ENCODE measurements around the gene FFAR2. TPM values are rescaled to one million over a fixed set of nuclear protein-coding genes. Genes with fewer than 3 reads are reported as not detected.

Gene FFAR2
- total and polyA plus RNA-seq, 2 donors (not counting 1 experiment from before 2014, with no cell fraction given) = not detected

- Histone ChIP-seq H3K27ac (ENCODE audit: insufficient read depth, low read length) (no peak overlapping the region), H3K4me3 (replicated peaks in 1 of 4; ENCODE audit: control extremely low read depth in 1 of 4, insufficient read depth in 1 of 4, low read depth in 3 of 4, low read length in 4 of 4) (no peak overlapping the region), H3K9ac (ENCODE audit: insufficient read depth, low read length) (no peak overlapping the region), H3K4me2 (ENCODE audit: extremely low read depth, insufficient read depth, low read length) (no peak overlapping the region), H3K36me3 (ENCODE audit: control insufficient read depth, insufficient read depth, low read length) (no peaks in the 10 kb centered on the region), H4K20me1 (ENCODE audit: control insufficient read depth, extremely low read depth, insufficient read depth, low read length) (no peaks in the 10 kb centered on the region), H3K27me3 (ENCODE audit: control insufficient read depth, insufficient read depth, low read length) (no peaks in the 10 kb centered on the region), H3K4me1 (ENCODE audit: control insufficient read depth, extremely low read depth, insufficient read depth, low read length) (no peaks in the 10 kb centered on the region), H3K79me2 (ENCODE audit: control insufficient read depth, insufficient read depth, low read length) (no peaks in the 10 kb centered on the region), H2AFZ (ENCODE audit: low read length) (no peak overlapping the region), H3K9me3 (ENCODE audit: control insufficient read depth, insufficient read depth, low read depth, low read length) (no peaks in the 10 kb centered on the region)
- no peak for DNase-seq (ENCODE audit: low read depth in 2 of 2)
- TF ChIP-seq CTCF (conservative IDR thresholded peaks at IDR 0.05 in 1 of 2, IDR thresholded peaks at IDR 0.05 in 1 of 2; ENCODE audit: low read depth in 1 of 2, low read length in 2 of 2) (no peak), EZH2 (IDR thresholded peaks at IDR 0.05; ENCODE audit: low read length, missing control alignments) (no peak)
These were observed 50.2 kb downstream of the FFAR2 start for GRCh38 chr19:35498220-35498619.

GRCh38 chr19:35498984-35499527 is 51.0 kb downstream of the FFAR2 start:
- H3K4me1 ChIP-seq (ENCODE audit: control insufficient read depth, extremely low read depth, insufficient read depth, low read length) = no peaks in the 10 kb centered on the region
- no peaks in the 10 kb centered on the region for H3K79me2 ChIP-seq (ENCODE audit: control insufficient read depth, insufficient read depth, low read length)
- H3K4me2 ChIP-seq (ENCODE audit: extremely low read depth, insufficient read depth, low read length) = no peak overlapping the region
- no peaks in the 10 kb centered on the region for H4K20me1 ChIP-seq (ENCODE audit: control insufficient read depth, extremely low read depth, insufficient read depth, low read length)
- no peaks in the 10 kb centered on the region for H3K36me3 ChIP-seq (ENCODE audit: control insufficient read depth, insufficient read depth, low read length)
- H3K27me3 ChIP-seq (ENCODE audit: control insufficient read depth, insufficient read depth, low read length) = peaks cover 2% of the 10 kb centered on the region
- no peak overlapping the region for H3K4me3 ChIP-seq (replicated peaks in 1 of 4; ENCODE audit: control extremely low read depth in 1 of 4, insufficient read depth in 1 of 4, low read depth in 3 of 4, low read length in 4 of 4)
- DNase-seq (ENCODE audit: low read depth in 2 of 2) = no peak
- no peak overlapping the region for H3K27ac ChIP-seq (ENCODE audit: insufficient read depth, low read length)
- no peaks in the 10 kb centered on the region for H3K9me3 ChIP-seq (ENCODE audit: control insufficient read depth, insufficient read depth, low read depth, low read length)
- H3K9ac ChIP-seq (ENCODE audit: insufficient read depth, low read length) = no peak overlapping the region
- H2AFZ ChIP-seq (ENCODE audit: low read length) = no peak overlapping the region
- TF ChIP-seq EZH2 (IDR thresholded peaks at IDR 0.05; ENCODE audit: low read length, missing control alignments) = no peak
- no peak for TF ChIP-seq CTCF (conservative IDR thresholded peaks at IDR 0.05 in 1 of 2, IDR thresholded peaks at IDR 0.05 in 1 of 2; ENCODE audit: low read depth in 1 of 2, low read length in 2 of 2)

GRCh38 chr19:35500611-35501010 is 52.6 kb downstream of the FFAR2 start:
- peaks cover 8% of the 10 kb centered on the region for H3K27me3 ChIP-seq (ENCODE audit: control insufficient read depth, insufficient read depth, low read length)
- H2AFZ ChIP-seq (ENCODE audit: low read length) = no peak overlapping the region
- no peaks in the 10 kb centered on the region for H4K20me1 ChIP-seq (ENCODE audit: control insufficient read depth, extremely low read depth, insufficient read depth, low read length)
- no peak overlapping the region for H3K4me3 ChIP-seq (replicated peaks in 1 of 4; ENCODE audit: control extremely low read depth in 1 of 4, insufficient read depth in 1 of 4, low read depth in 3 of 4, low read length in 4 of 4)
- no peaks in the 10 kb centered on the region for H3K79me2 ChIP-seq (ENCODE audit: control insufficient read depth, insufficient read depth, low read length)
- no peak overlapping the region for H3K27ac ChIP-seq (ENCODE audit: insufficient read depth, low read length)
- no peaks in the 10 kb centered on the region for H3K4me1 ChIP-seq (ENCODE audit: control insufficient read depth, extremely low read depth, insufficient read depth, low read length)
- no peak overlapping the region for H3K9ac ChIP-seq (ENCODE audit: insufficient read depth, low read length)
- H3K4me2 ChIP-seq (ENCODE audit: extremely low read depth, insufficient read depth, low read length) = no peak overlapping the region
- no peaks in the 10 kb centered on the region for H3K36me3 ChIP-seq (ENCODE audit: control insufficient read depth, insufficient read depth, low read length)
- no peaks in the 10 kb centered on the region for H3K9me3 ChIP-seq (ENCODE audit: control insufficient read depth, insufficient read depth, low read depth, low read length)
- TF ChIP-seq CTCF (conservative IDR thresholded peaks at IDR 0.05 in 1 of 2, IDR thresholded peaks at IDR 0.05 in 1 of 2; ENCODE audit: low read depth in 1 of 2, low read length in 2 of 2) = no peak
- no peak for TF ChIP-seq EZH2 (IDR thresholded peaks at IDR 0.05; ENCODE audit: low read length, missing control alignments)
- DNase-seq (ENCODE audit: low read depth in 2 of 2) = no peak

Other genes with a start within 250 kb of the FFAR2 start
- not detected in 2 replicates for gene FAM187B, start 219.5 kb upstream of the FFAR2 start, total RNA-seq
- not detected in 2 replicates for gene FAM187B, start 219.5 kb upstream of the FFAR2 start, polyA plus RNA-seq
- 0.26 and 0.33 TPM in 2 replicates for gene LSR, start 199.3 kb upstream of the FFAR2 start, total RNA-seq
- 0.29 and 0.31 TPM in 2 replicates for gene LSR, start 199.3 kb upstream of the FFAR2 start, polyA plus RNA-seq
- gene USF2, start 179.3 kb upstream of the FFAR2 start, total RNA-seq = 42.1 and 53.8 TPM in 2 replicates
- 74.9 and 105 TPM in 2 replicates for gene USF2, start 179.3 kb upstream of the FFAR2 start, polyA plus RNA-seq
- not detected in 2 replicates for gene HAMP, start 165.7 kb upstream of the FFAR2 start, total RNA-seq
- not detected in 2 replicates for gene HAMP, start 165.7 kb upstream of the FFAR2 start, polyA plus RNA-seq
- 0.50 TPM in 1 of 2 replicates, not detected in the other for gene MAG, start 156.1 kb upstream of the FFAR2 start, total RNA-seq
- gene MAG, start 156.1 kb upstream of the FFAR2 start, polyA plus RNA-seq = 0.10 TPM in 1 of 2 replicates, not detected in the other
- gene CD22, start 119.1 kb upstream of the FFAR2 start, total RNA-seq = 1.2 TPM in 1 of 2 replicates, not detected in the other
- 0.15 and 0.95 TPM in 2 replicates for gene CD22, start 119.1 kb upstream of the FFAR2 start, polyA plus RNA-seq
- not detected in 2 replicates for gene FFAR1, start 100.4 kb upstream of the FFAR2 start, total RNA-seq
- not detected in 2 replicates for gene FFAR1, start 100.4 kb upstream of the FFAR2 start, polyA plus RNA-seq
- not detected in 2 replicates for gene FFAR3, start 89.8 kb upstream of the FFAR2 start, total RNA-seq
- gene FFAR3, start 89.8 kb upstream of the FFAR2 start, polyA plus RNA-seq = not detected in 2 replicates
- gene GPR42, start 77.2 kb upstream of the FFAR2 start, total RNA-seq = not detected in 2 replicates
- not detected in 2 replicates for gene GPR42, start 77.2 kb upstream of the FFAR2 start, polyA plus RNA-seq
- not detected in 2 replicates for gene KRTDAP, start 42.2 kb downstream of the FFAR2 start, total RNA-seq
- gene KRTDAP, start 42.2 kb downstream of the FFAR2 start, polyA plus RNA-seq = not detected in 2 replicates
- gene DMKN, start 65.4 kb downstream of the FFAR2 start, total RNA-seq = 14.2 and 29.3 TPM in 2 replicates
- 2.1 and 2.8 TPM in 2 replicates for gene DMKN, start 65.4 kb downstream of the FFAR2 start, polyA plus RNA-seq
- 4.1 and 9.0 TPM in 2 replicates for gene SBSN, start 80.1 kb downstream of the FFAR2 start, total RNA-seq
- 1.6 TPM in 2 replicates for gene SBSN, start 80.1 kb downstream of the FFAR2 start, polyA plus RNA-seq
- not detected in 2 replicates for gene GAPDHS, start 85.2 kb downstream of the FFAR2 start, total RNA-seq
- gene GAPDHS, start 85.2 kb downstream of the FFAR2 start, polyA plus RNA-seq = not detected in 2 replicates
- 79.6 and 95.3 TPM in 2 replicates for gene TMEM147, start 97.4 kb downstream of the FFAR2 start, total RNA-seq
- gene TMEM147, start 97.4 kb downstream of the FFAR2 start, polyA plus RNA-seq = 72.4 and 76.2 TPM in 2 replicates
- gene ATP4A, start 115.4 kb downstream of the FFAR2 start, total RNA-seq = not detected in 2 replicates
- gene ATP4A, start 115.4 kb downstream of the FFAR2 start, polyA plus RNA-seq = not detected in 2 replicates
- not detected in 2 replicates for gene PMIS2, start 137.9 kb downstream of the FFAR2 start, total RNA-seq
- gene PMIS2, start 137.9 kb downstream of the FFAR2 start, polyA plus RNA-seq = not detected in 2 replicates
- 3.9 and 4.0 TPM in 2 replicates for gene HAUS5, start 164.5 kb downstream of the FFAR2 start, total RNA-seq
- gene HAUS5, start 164.5 kb downstream of the FFAR2 start, polyA plus RNA-seq = 2.5 and 4.7 TPM in 2 replicates
- 29.9 and 32.1 TPM in 2 replicates for gene RBM42, start 180.8 kb downstream of the FFAR2 start, total RNA-seq
- gene RBM42, start 180.8 kb downstream of the FFAR2 start, polyA plus RNA-seq = 32.9 and 43.0 TPM in 2 replicates
- gene ETV2, start 193.5 kb downstream of the FFAR2 start, total RNA-seq = 0.50 and 0.51 TPM in 2 replicates
- 0.12 and 0.18 TPM in 2 replicates for gene ETV2, start 193.5 kb downstream of the FFAR2 start, polyA plus RNA-seq
- gene COX6B1, start 200.1 kb downstream of the FFAR2 start, total RNA-seq = 194 and 279 TPM in 2 replicates
- 382 and 499 TPM in 2 replicates for gene COX6B1, start 200.1 kb downstream of the FFAR2 start, polyA plus RNA-seq
- not detected in 2 replicates for gene UPK1A, start 218.3 kb downstream of the FFAR2 start, total RNA-seq
- gene UPK1A, start 218.3 kb downstream of the FFAR2 start, polyA plus RNA-seq = 0.06 and 0.27 TPM in 2 replicates